Neutrophil (primary cell): ENCODE measurements around the gene LRG1.
A peak's percentile ranks its signal among the peaks of the same experiment; 100 is the strongest.

ENCODE experiments used
- H3K27ac ChIP-seq: fragments of 200-600 bp; sonication (generic); 2 replicates; pipeline ENCODE4 v1.5.1; 2016; ENCODE audit warnings: mild to moderate bottlenecking, moderate library complexity
- H3K27me3 ChIP-seq: fragments of 200-600 bp; sonication (generic); 2 replicates; pipeline ENCODE4 v1.6.0; 2016; ENCODE audit warnings: mild to moderate bottlenecking
- H3K36me3 ChIP-seq: fragments of 200-600 bp; sonication (generic); 2 replicates; pipeline ENCODE4 v1.5.1; 2017
- H3K4me1 ChIP-seq, 2 experiments: fragments of 200-600 bp in 1 of 2; sonication (generic) in 1 of 2; 1 replicate in 1 of 2; 2 replicates in 1 of 2; pipeline versions ENCODE4 v1.5.1 to v1.6.1; 2013 to 2016; ENCODE audit warnings: low read depth in 1 of 2, low read length in 1 of 2, mild to moderate bottlenecking in 1 of 2, moderate library complexity in 1 of 2; ENCODE audit not compliant: control insufficient read depth in 1 of 2, insufficient read depth in 1 of 2
- H3K4me3 ChIP-seq, 2 experiments: fragments of 200-600 bp in 1 of 2; sonication (generic) in 1 of 2; 1 replicate in 1 of 2; 2 replicates in 1 of 2; pipeline ENCODE4 v1.5.1; 2013 to 2016; ENCODE audit warnings: low read depth in 1 of 2, low read length in 1 of 2, mild to moderate bottlenecking in 1 of 2, moderate library complexity in 1 of 2
- H3K9me3 ChIP-seq: fragments of 200-600 bp; sonication (generic); 2 replicates; pipeline ENCODE4 v1.5.1; 2016
- TF ChIP-seq, protein P1 (sequence below): fragments of 200-600 bp; sonication (generic); IDR thresholded peaks from 2 replicates; pipeline ENCODE4 v1.5.1; 2016; ENCODE audit warnings: antibody characterized with exemption

The LRG1 gene

DNA sequence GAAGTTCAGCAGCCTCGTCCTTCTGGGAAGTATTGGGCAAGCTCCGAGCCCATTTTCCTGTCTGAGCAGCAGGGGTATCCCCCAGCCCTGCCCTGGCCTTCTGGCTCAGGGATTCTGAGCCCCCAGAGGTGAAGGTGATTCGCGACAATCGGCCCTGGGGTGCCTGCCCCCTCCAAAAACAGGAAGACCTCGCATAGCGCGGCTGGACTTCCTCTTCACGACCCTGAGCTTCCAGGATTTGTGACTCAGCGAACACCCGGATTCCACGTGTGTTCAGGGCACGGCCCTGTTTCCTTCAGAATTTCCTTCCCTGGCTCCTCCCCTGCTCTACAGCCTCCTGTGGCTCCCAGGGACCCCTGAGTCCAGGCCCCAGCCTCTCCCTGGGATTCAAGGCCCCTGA is 19.7 kb upstream of the LRG1 start, which contains the start of gene SEMA6B:
TSS of gene SEMA6B (minus strand) at position 116 of the 400 bp plus-strand sequence. CDS start 1,227 bp downstream, outside the sequence.
- H3K27ac ChIP-seq: peak within 1 kb of the TSS; percentile 91
- H3K9me3 ChIP-seq: no peaks in the 10 kb centered on the region
- peak within 1 kb of the TSS; percentile 40 to 60 for H3K4me3 ChIP-seq
- no peaks in the 10 kb centered on the region for H3K27me3 ChIP-seq
- no peaks in the 10 kb centered on the region for H3K36me3 ChIP-seq
- peaks cover 70 to 73% of the 10 kb centered on the region in 2 experiments for H3K4me1 ChIP-seq
- TF ChIP-seq, protein P1, sequence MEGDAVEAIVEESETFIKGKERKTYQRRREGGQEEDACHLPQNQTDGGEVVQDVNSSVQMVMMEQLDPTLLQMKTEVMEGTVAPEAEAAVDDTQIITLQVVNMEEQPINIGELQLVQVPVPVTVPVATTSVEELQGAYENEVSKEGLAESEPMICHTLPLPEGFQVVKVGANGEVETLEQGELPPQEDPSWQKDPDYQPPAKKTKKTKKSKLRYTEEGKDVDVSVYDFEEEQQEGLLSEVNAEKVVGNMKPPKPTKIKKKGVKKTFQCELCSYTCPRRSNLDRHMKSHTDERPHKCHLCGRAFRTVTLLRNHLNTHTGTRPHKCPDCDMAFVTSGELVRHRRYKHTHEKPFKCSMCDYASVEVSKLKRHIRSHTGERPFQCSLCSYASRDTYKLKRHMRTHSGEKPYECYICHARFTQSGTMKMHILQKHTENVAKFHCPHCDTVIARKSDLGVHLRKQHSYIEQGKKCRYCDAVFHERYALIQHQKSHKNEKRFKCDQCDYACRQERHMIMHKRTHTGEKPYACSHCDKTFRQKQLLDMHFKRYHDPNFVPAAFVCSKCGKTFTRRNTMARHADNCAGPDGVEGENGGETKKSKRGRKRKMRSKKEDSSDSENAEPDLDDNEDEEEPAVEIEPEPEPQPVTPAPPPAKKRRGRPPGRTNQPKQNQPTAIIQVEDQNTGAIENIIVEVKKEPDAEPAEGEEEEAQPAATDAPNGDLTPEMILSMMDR: no peak

DNA sequence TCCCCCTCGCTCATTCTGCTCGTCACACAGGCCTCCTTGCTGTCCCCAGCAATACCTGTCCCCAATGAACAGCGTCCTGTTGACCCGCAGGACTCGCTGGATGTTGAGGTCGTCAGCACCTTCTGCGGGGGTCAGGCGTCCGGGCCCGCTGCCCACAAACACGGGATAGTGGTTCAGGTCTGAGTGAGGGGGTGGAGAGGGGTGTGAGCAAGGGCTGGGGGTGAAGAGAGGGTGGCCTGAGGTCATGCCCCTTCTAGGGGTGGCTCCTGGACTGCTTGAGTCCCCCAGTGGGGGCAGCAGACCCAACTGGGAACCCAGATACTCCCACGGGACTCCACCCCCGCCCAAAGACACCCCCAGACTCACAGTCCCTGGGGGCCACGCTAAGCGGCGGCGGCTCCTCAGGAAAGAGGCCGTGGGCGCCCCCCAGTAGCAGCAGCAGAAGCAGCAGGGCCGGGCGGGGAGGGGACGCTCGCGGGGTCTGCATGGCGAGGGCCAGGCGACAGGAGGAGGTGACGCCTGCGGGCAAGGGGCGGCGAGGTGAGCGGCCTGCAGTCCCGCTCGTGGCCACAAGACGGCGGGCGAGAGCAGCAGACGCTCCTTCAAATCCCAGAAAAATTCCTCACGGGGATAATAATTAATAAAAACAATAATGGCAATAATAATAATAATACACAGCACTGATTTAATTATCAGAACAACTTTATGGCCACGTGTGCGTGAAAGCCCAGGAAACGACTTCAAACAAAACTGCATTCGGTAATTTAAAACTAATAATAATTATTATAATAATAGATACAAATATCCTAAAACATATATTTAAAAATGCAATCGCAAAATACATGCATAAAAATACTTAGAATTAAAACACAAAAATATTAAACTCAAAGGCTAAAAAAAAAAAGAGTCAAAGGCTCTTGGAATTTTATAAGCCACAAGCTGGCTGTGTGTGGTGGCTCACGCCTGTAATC is 18.4 kb upstream of the LRG1 start:
- H3K4me3 ChIP-seq: peak overlapping the region in 1 of 2 experiments; percentile 18
- H3K27me3 ChIP-seq: no peaks in the 10 kb centered on the region
- no peaks in the 10 kb centered on the region for H3K9me3 ChIP-seq
- peak overlapping the region; percentile 91 for H3K27ac ChIP-seq
- TF ChIP-seq, protein P1: peak; percentile 98
- no peaks in the 10 kb centered on the region for H3K36me3 ChIP-seq
- peaks cover 57 to 60% of the 10 kb centered on the region in 2 experiments for H3K4me1 ChIP-seq

DNA sequence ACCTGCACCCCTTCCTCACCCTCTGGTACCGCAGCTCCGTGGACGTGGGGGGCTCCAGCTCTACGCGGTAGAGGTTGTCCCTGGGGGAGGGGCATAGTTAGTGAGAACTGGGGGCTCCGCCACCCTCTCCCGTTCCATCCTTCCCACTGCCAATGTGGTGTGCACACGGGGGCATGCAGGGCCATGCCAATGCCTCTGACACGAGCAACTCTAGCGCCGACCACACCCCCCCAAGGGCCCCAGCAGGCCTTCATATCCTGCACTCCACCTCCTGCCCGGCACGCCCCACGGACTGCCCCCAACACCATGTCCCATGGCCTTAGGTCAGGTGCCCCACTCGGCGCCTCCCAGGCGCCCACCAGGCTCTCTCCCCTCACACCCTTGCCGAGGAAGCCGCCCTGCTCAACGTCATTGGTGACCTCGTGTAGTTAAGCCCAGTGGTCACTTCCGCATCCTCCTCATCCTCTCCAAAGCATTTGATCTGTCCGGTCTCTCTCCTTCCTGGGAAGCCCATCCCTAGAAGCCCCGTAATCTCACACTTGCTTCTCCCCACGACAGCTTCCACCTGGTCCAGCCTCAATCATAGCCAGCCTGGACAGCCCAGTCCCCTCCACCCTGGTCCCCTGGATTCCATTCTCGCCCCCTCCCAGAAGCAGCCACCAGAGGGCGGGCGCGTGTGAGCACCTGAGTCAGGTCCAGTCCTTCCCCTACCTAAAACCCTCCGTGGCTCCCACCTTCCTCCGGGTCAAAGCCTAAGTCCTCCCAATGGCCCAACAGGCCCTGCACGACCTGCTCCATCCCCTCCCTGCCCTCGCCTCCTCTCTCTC is 17.5 kb upstream of the LRG1 start:
- Histone ChIP-seq H3K4me1 (peaks cover 48 to 51% of the 10 kb centered on the region in 2 experiments), H3K36me3 (no peaks in the 10 kb centered on the region), H3K27ac (no peak overlapping the region), H3K4me3 (no peak overlapping the region), H3K27me3 (no peaks in the 10 kb centered on the region), H3K9me3 (no peaks in the 10 kb centered on the region)
- TF ChIP-seq, protein P1: no peak

DNA sequence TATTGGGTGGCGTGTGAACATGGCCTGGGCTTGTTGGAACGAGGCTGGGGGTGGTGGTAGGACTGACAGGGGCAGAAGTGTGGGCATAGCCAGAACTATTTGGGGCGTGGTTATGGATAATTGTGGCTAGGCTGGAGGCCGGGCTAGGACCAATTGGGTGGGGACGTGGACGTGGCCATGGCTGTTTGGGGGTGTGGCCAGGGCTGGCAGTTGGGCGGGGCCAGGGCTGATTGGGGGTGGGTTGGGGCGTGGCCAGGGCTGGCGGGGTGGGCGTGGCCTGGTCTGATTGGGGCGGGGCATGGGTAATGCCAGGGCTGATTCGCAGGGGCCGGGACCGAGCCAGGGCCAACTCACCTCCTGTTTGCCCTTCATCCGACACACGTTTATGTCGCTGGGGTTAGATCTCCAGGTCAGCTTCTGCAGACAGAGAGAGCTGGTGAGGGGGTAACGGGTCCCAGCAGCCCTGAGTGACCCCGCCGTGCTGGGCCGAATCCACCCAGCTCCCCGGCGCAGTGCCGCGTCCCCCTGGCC is 16.8 kb upstream of the LRG1 start:
- Histone ChIP-seq H3K4me1 (peaks cover 42 to 45% of the 10 kb centered on the region in 2 experiments), H3K9me3 (no peaks in the 10 kb centered on the region), H3K36me3 (no peaks in the 10 kb centered on the region), H3K27ac (no peak overlapping the region), H3K4me3 (no peak overlapping the region), H3K27me3 (no peaks in the 10 kb centered on the region)
- TF ChIP-seq, protein P1: no peak
